Measurements from ENCODE around the gene CAPN1. TPM values are rescaled to one million over a fixed set of nuclear protein-coding genes. Genes with fewer than 3 reads are reported as not detected.
A peak's percentile ranks its signal among the peaks of the same experiment; 100 is the strongest.

The CAPN1 gene
- total RNA-seq, 2 experiments from 2014 or later = 137 to 174 TPM

DNA sequence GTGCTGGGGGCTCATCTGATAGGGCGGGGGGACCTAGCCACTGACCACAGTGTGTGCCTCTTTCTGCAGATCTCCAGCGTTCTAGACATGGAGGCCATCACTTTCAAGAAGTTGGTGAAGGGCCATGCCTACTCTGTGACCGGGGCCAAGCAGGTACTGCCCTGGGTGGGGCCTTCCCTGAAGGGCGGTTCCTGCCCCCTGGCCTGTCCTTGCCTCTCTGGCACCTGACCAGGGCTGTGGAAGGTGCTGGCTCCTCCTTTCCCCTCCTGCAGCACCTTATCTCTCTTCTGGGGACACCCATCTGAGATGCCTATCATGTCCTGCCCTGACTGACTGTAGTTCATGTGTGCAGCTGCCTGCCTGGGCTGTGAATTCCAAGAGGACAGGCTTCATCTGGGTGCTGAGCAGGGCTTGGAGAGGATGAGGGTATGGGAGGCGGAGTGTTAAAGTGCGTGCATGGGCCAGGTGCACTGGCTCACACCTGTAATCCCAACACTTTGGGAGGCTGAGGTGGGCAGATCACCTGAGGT lies 5.5 kb downstream of the CAPN1 start:
- Mint-ChIP-seq H3K36me3 (peaks cover 22% of the 10 kb centered on the region), H3K27ac (no peak overlapping the region), H3K4me1 (peaks cover 17% of the 10 kb centered on the region), H3K9me3 (ENCODE audit: low read depth) (no peaks in the 10 kb centered on the region), H3K27me3 (no peaks in the 10 kb centered on the region), H3K4me3 (no peak overlapping the region)
- ATAC-seq (no peak), DNase-seq (no peak)
- CTCF ChIA-PET = interaction anchor here (1.0 kb wide), 1 partner anchor 129 kb away, joined by 3 read pairs; no protein-coding TSS in a partner anchor

DNA sequence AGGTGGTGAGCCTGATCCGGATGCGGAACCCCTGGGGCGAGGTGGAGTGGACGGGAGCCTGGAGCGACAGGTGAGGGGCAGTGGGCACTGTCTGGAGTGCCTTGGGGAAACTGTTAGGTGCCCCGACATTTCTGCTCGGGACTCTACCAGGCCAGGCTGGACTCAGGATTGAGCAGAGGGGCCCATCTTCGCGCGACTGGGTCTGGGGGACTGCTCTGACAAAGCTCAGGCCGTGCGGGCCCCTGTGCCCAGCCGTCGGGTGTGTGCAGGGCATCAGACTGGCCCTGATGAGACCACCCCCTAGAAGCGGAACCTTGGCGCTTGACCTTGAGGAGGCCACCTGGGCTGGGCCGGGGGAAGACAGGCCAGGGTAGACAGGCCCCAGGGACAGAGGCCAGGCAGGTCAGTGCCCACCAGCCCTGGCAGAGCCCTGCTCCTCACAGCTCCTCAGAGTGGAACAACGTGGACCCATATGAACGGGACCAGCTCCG lies 6.3 kb downstream of the CAPN1 start:
- Mint-ChIP-seq H3K27me3 (no peaks in the 10 kb centered on the region), H3K4me3 (no peak overlapping the region), H3K9me3 (ENCODE audit: low read depth) (no peaks in the 10 kb centered on the region), H3K27ac (no peak overlapping the region), H3K36me3 (peaks cover 23% of the 10 kb centered on the region), H3K4me1 (peaks cover 9% of the 10 kb centered on the region)
- ATAC-seq (no peak), DNase-seq (no peak)
- CTCF ChIA-PET = interaction anchor here (1.0 kb wide), 1 partner anchor 128 kb away, joined by 3 read pairs; no protein-coding TSS in a partner anchor

DNA sequence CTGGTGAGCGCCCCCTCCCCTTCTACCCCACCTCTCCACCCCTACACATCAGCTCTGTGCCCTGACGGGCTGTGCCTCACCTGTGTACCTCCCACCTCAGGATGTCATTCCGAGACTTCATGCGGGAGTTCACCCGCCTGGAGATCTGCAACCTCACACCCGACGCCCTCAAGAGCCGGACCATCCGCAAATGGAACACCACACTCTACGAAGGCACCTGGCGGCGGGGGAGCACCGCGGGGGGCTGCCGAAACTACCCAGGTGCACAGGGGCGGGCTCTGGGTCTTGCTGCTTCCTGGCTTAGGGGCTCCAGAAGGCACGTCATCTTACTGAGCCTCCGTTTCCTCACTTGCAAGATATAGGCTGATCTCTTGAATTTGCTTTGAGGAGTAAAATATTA lies 6.8 kb downstream of the CAPN1 start:
- no peaks in the 10 kb centered on the region for H3K27me3 Mint-ChIP-seq
- H3K36me3 Mint-ChIP-seq = peaks cover 26% of the 10 kb centered on the region
- ATAC-seq (no peak), DNase-seq (no peak)
- no peak overlapping the region for H3K4me3 Mint-ChIP-seq
- no peak overlapping the region for H3K27ac Mint-ChIP-seq
- H3K9me3 Mint-ChIP-seq (ENCODE audit: low read depth) = no peaks in the 10 kb centered on the region
- CTCF ChIA-PET = no interaction called here
- peaks cover 5% of the 10 kb centered on the region for H3K4me1 Mint-ChIP-seq

DNA sequence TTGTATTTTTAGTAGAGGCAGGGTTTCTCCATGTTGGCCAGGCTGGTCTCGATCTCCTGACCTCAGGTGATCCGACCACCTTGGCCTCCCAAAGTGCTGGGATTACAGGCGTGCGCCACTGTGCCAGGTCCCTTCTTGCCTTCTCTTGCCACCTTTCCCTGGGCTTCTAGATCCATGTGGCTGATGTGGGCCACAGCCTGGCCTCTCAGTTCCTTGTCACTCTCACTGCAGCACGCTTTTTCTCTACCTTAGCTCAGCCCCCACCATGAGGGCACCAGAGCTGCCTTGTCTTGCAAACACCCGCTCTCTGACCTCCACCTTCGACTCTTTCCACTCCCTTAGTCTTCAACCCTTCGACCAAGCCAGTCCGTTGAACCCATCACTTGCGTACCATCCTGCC lies 7.5 kb downstream of the CAPN1 start:
- CTCF ChIA-PET = no interaction called here
- Mint-ChIP-seq H3K27ac (no peak overlapping the region), H3K4me1 (peaks cover under 1% of the 10 kb centered on the region), H3K9me3 (ENCODE audit: low read depth) (no peaks in the 10 kb centered on the region), H3K36me3 (peaks cover 25% of the 10 kb centered on the region), H3K27me3 (no peaks in the 10 kb centered on the region), H3K4me3 (no peak overlapping the region)
- no peak for DNase-seq
- no peak for ATAC-seq

DNA sequence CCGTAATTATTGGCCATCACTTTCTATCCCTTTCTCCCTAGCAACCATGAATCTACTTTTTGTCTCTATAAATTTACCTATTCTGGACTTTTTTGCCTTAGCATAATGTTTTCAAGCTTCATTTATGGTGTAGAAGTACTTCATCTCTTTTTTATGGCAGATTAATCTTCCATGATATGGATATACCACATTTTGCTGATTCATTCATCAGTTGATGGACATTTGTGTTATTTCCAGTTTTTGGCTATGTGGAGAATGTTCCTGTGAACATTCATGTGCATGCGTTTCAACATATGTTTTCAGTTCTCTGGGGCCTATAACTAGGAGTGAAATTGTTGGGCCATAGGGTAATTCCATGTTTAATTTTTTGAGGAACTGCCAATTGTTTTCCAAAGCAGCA lies 12.8 kb downstream of the CAPN1 start:
- no peak for ATAC-seq
- H3K27me3 Mint-ChIP-seq = no peaks in the 10 kb centered on the region
- H3K27ac Mint-ChIP-seq = no peak overlapping the region
- H3K9me3 Mint-ChIP-seq (ENCODE audit: low read depth) = no peaks in the 10 kb centered on the region
- CTCF ChIA-PET = no interaction called here
- no peak overlapping the region for H3K4me3 Mint-ChIP-seq
- H3K36me3 Mint-ChIP-seq = peaks cover 37% of the 10 kb centered on the region
- no peak for DNase-seq
- no peaks in the 10 kb centered on the region for H3K4me1 Mint-ChIP-seq

DNA sequence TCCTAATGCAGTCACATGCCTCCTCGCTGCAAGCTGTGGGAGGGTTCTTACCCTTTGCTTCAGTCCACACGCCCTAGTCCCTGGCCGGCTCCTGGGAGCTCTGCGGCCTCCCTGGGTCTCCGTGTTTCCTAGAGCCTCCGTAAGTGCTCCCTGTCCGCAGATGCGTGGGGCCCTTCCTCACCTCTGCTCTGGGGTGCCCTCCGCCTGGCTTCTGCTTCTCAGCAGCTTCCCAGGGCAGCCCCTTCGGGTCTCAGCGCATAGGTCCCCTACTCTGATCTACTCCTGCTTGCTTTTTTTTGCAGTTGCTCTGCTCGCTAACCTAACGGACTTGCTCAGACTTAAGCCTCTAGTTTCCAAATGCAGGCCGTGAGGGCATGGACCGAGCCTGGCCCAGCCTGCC lies 22.4 kb downstream of the CAPN1 start:
- H3K4me3 Mint-ChIP-seq = no peak overlapping the region
- no peak for ATAC-seq
- H3K27ac Mint-ChIP-seq = no peak overlapping the region
- peaks cover 5% of the 10 kb centered on the region for H3K4me1 Mint-ChIP-seq
- no peaks in the 10 kb centered on the region for H3K9me3 Mint-ChIP-seq (ENCODE audit: low read depth)
- CTCF ChIA-PET = interaction anchor here (0.8 to 5.7 kb wide), 9 partner anchors 18 to 126 kb away, joined by 3 to 43 read pairs (median 5); partner anchors contain the start of gene CDC42EP2
- no peaks in the 10 kb centered on the region for H3K27me3 Mint-ChIP-seq
- peaks cover 11% of the 10 kb centered on the region for H3K36me3 Mint-ChIP-seq
- no peak for DNase-seq

DNA sequence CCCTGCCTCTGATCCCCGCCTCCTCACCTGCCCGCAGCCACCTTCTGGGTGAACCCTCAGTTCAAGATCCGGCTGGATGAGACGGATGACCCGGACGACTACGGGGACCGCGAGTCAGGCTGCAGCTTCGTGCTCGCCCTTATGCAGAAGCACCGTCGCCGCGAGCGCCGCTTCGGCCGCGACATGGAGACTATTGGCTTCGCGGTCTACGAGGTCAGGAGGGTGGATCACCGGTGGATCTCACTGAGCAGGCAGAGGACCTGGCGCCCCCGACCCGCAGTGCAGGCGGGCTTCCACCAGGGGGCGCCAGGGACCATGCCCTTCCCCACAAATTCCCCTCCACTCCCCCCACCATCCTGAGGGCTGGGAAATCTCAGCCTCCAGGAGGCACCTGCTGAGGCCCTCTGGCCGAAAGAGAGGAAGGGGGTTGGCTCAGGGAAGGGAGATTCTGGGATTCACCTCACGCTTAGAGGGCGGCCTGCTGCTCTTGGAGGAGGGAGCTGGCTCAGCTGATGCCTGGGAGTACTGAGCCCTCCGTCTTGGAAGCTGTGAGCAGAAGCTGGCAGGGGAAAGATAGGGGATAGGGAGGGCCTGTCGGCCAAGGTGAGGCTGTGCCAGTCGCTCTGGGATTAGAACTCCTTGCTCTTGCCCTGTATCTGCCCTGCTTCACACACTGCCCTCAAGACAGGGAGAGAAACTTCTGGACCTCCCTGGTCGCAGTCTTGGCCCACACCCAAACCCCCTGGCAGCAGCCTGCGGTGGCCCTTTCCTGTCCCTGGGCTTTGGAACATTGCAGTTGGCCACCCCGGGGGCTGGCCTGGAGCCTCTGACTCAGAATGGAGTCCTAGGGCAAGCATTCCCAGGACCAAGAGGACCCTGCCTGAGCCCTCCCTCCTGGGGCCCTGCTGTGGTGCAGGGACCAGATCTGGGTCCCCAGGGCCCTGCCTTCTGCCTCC lies 23.2 kb downstream of the CAPN1 start:
- H3K36me3 Mint-ChIP-seq = peaks cover 8% of the 10 kb centered on the region
- H3K4me3 Mint-ChIP-seq = no peak overlapping the region
- peaks cover 8% of the 10 kb centered on the region for H3K4me1 Mint-ChIP-seq
- H3K27me3 Mint-ChIP-seq = no peaks in the 10 kb centered on the region
- DNase-seq (peak; percentile 55), ATAC-seq (peak; percentile 63)
- no peaks in the 10 kb centered on the region for H3K9me3 Mint-ChIP-seq (ENCODE audit: low read depth)
- CTCF ChIA-PET = interaction anchor here (0.6 to 5.7 kb wide), 17 partner anchors 8 to 262 kb away, joined by 3 to 43 read pairs (median 4); partner anchors contain the start of gene CDC42EP2
- no peak overlapping the region for H3K27ac Mint-ChIP-seq

DNA sequence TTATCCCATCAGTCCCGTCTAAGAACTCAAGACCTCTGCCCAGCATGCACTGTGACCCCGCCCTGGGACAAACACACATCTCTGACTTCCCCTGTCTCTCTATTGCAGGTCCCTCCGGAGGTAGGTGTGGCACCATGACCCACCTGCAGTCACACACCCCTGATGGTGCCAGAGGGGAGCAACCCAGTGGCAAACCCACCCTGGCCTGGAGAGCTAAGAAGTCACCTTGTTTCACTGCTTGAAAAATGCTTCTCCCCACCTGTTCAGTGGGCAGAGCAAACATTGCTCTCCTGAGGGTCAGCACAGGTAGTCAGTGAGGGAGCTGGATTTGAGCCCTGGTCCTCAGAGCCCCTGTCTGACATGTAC lies 23.9 kb downstream of the CAPN1 start:
- Mint-ChIP-seq H3K36me3 (peaks cover 10% of the 10 kb centered on the region), H3K4me1 (peaks cover 8% of the 10 kb centered on the region), H3K27ac (no peak overlapping the region), H3K4me3 (no peak overlapping the region), H3K27me3 (no peaks in the 10 kb centered on the region), H3K9me3 (ENCODE audit: low read depth) (no peaks in the 10 kb centered on the region)
- ATAC-seq = no peak
- CTCF ChIA-PET = interaction anchor here (0.6 to 5.7 kb wide), 14 partner anchors 9 to 262 kb away, joined by 3 to 43 read pairs (median 4); partner anchors contain the start of gene CDC42EP2
- no peak for DNase-seq

DNA sequence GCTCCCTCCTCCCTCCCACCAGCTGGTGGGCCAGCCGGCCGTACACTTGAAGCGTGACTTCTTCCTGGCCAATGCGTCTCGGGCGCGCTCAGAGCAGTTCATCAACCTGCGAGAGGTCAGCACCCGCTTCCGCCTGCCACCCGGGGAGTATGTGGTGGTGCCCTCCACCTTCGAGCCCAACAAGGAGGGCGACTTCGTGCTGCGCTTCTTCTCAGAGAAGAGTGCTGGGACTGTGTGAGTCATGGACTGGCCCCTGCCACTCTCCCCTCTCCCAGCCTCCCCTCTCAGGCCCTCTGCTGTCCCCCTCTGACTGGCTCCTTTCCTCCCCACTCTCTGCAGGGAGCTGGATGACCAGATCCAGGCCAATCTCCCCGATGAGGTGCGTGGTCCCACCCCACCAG lies 24.7 kb downstream of the CAPN1 start:
- Mint-ChIP-seq H3K4me3 (no peak overlapping the region), H3K27me3 (no peaks in the 10 kb centered on the region), H3K9me3 (ENCODE audit: low read depth) (no peaks in the 10 kb centered on the region), H3K36me3 (peaks cover 10% of the 10 kb centered on the region), H3K4me1 (peaks cover 8% of the 10 kb centered on the region), H3K27ac (no peak overlapping the region)
- DNase-seq (no peak), ATAC-seq (no peak)
- CTCF ChIA-PET = interaction anchor here (0.8 to 5.7 kb wide), 3 partner anchors 53 to 109 kb away, joined by 3 to 43 read pairs (median 3); partner anchors contain the start of gene CDC42EP2

DNA sequence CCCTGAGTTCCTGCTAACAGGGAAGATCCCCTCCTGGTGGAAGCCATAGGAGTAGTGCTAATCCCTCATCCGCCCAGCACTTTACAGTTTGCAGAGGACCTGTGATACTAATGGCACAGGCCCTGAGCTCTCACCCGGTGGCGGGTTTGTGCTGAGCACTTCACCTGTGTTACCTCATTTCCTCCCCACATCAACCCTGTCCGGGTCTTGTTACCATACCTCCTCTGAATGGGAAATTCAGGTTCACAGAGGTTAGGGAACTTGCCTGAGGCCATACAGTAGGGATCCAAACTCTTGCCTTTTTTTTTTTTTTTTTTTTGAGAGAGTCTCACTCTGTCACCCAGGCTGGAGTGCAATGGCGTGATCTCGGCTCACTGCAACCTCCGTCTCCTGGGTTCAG lies 25.2 kb downstream of the CAPN1 start:
- peaks cover 10% of the 10 kb centered on the region for H3K36me3 Mint-ChIP-seq
- no peak overlapping the region for H3K4me3 Mint-ChIP-seq
- H3K27me3 Mint-ChIP-seq = no peaks in the 10 kb centered on the region
- H3K27ac Mint-ChIP-seq = no peak overlapping the region
- ATAC-seq = no peak
- peaks cover 8% of the 10 kb centered on the region for H3K4me1 Mint-ChIP-seq
- H3K9me3 Mint-ChIP-seq (ENCODE audit: low read depth) = no peaks in the 10 kb centered on the region
- no peak for DNase-seq
- CTCF ChIA-PET = interaction anchor here (0.8 to 5.7 kb wide), 2 partner anchors 87 to 109 kb away, joined by 3 to 43 read pairs; partner anchors contain the start of gene CDC42EP2

DNA sequence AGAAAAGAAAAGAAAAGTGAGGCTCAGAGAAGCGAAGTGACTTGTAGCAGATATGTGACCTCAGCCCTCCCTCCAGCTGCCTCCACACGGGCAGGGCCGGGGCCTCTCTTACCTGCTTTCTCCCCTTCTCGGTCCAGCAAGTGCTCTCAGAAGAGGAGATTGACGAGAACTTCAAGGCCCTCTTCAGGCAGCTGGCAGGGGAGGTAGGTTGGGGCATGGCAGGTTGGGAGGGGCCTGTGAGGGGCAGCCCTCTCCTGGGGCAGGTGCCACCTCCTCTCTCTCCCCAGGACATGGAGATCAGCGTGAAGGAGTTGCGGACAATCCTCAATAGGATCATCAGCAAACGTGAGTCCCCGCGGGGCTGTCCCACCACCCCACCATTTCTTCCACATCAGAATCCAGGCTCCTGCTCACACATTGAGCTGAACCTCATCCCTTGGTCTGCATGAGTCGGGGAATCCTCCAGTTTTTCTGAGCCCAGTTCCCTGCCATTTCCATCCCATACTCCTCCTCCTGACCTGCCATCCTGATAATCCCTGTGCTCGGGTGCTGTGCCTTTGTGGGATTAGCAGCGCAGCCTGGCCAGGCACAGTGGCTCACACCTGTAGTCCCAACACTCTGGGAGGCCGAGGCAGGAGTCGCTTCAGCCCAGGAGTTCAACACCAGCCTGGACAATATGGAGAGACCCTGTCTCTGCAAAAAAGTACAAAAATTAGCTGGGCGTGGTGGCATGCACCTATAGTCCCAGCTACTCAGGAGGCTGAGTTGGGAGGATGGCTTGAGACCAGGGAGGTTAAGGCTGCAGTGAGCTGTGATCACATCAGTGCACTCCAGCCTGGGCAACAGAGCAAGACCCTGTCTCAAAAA lies 26.4 kb downstream of the CAPN1 start:
- Mint-ChIP-seq H3K4me1 (peaks cover 12% of the 10 kb centered on the region), H3K9me3 (ENCODE audit: low read depth) (no peaks in the 10 kb centered on the region), H3K27ac (no peak overlapping the region), H3K36me3 (peaks cover 10% of the 10 kb centered on the region), H3K27me3 (no peaks in the 10 kb centered on the region), H3K4me3 (no peak overlapping the region)
- DNase-seq = no peak
- ATAC-seq = no peak
- CTCF ChIA-PET = interaction anchor here (1.6 to 5.7 kb wide), 3 partner anchors 108 to 121 kb away, joined by 5 to 43 read pairs (median 5); partner anchors contain the start of gene CDC42EP2

DNA sequence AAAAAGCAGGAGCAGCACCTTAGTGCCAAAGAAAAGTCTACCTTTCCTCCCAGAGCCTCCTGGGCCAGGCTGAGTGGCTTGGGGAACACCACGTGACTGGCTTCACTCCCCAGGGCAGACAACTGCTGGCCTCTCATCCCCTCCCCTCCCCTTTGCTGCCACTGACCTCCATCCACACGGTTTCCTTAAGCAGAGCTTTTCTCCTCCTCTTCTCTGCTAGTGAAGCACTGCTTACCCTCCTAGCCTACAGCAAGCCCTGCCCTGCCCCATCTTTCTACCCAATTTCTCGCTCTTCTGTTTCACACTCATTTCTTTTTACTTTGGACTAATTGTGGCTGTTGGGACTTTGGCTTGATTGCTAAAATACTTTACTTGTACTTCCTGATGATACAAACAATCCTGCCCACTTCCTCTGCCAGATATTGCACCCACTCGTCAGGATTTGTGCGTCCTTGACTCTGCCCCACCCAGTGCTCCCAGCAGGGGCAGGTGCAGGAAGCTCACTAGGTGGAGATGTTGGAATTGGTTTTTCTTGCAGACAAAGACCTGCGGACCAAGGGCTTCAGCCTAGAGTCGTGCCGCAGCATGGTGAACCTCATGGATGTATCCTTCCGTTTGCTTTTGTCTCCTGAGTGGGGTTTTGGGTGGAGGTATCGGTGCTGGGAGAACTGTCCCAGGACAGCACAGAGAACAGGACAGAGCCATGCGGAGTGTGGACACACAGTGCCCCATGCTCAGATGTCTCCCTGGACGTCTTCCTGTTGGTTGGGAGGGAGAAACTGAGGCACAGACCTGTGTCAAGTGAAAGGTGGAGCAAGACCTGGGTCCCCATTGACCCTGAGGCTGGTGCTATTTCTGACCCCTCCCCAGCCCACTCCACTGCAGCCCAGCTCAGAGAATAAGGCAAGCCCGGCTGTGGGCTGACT lies 27.3 kb downstream of the CAPN1 start:
- H3K4me3 Mint-ChIP-seq = no peak overlapping the region
- H3K9me3 Mint-ChIP-seq (ENCODE audit: low read depth) = no peaks in the 10 kb centered on the region
- DNase-seq (no peak), ATAC-seq (no peak)
- peaks cover 10% of the 10 kb centered on the region for H3K36me3 Mint-ChIP-seq
- CTCF ChIA-PET = interaction anchor here (1.6 to 2.2 kb wide), 2 partner anchors 107 to 120 kb away, joined by 5 read pairs; no protein-coding TSS in a partner anchor
- peak overlapping the region; percentile 24 for H3K27ac Mint-ChIP-seq
- H3K27me3 Mint-ChIP-seq = no peaks in the 10 kb centered on the region
- peaks cover 21% of the 10 kb centered on the region for H3K4me1 Mint-ChIP-seq
